Gastrocnemius medialis (tissue), 4 donors: ENCODE data around the gene FYB2.

ENCODE experiments used
- CTCF ChIP-seq, 5 experiments: fragments of 450-650 bp in 3 of 5; fragments of 200-600 bp in 2 of 5; sonication (generic) in 2 of 5; IDR thresholded peaks in 4 of 5; conservative IDR thresholded peaks in 1 of 5; 1 replicate in 4 of 5; 2 replicates in 1 of 5; pipeline ENCODE4 v1.5.1; 2016 to 2019; ENCODE audit warnings: antibody characterized with exemption in 5 of 5, mild to moderate bottlenecking in 3 of 5, moderate library complexity in 3 of 5
- POLR2A ChIP-seq, 2 donors: fragments of 450-650 bp; IDR thresholded peaks; one replicate each; pipeline ENCODE4 v1.6.1; 2017; ENCODE audit warnings: antibody characterized with exemption in 2 of 2, mild to moderate bottlenecking in 2 of 2, moderate library complexity in 2 of 2

- no peak for TF ChIP-seq POLR2A (IDR thresholded peaks at IDR 0.05)
- no peak for TF ChIP-seq CTCF (IDR thresholded peaks at IDR 0.05 in 4 of 5, conservative IDR thresholded peaks at IDR 0.05 in 1 of 5)
Measured at GRCh38 chr1:56819387-56819899, at the start of gene FYB2.
